ENCODE measurements around the gene AQR. TPM values are rescaled to one million over a fixed set of nuclear protein-coding genes. Genes with fewer than 3 reads are reported as not detected.

AQR gene
- total and polyA plus RNA-seq, 2 donors from 2014 or later, result 14.2 to 30.9 TPM

DNA sequence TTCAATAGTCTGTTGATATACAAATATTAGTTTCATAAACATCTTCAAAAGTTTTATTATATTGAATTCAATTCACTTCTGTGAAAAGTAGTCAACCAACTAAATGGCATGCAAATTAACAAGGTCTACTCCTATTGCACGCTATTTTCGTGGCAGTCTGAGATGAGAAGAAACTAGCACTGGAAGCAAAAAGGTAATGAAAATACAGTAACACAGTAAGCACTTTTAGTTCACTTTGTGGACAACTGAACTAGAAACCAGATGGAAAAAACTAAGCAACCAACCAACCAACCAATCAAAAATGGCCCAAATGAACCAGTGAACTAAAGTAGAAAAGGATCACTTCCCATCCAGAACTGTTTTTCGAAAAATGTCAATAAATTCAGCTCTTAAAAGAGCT, 118.5 kb downstream of the AQR start:
- H3K4me1 ChIP-seq (ENCODE audit: control insufficient read depth in 2 of 3, insufficient read depth in 2 of 3, low read depth in 1 of 3, low read length in 3 of 3), result peaks cover 0 to 5% (median 0%) of the 10 kb centered on the region in 3 donors
- TF ChIP-seq, protein P1, sequence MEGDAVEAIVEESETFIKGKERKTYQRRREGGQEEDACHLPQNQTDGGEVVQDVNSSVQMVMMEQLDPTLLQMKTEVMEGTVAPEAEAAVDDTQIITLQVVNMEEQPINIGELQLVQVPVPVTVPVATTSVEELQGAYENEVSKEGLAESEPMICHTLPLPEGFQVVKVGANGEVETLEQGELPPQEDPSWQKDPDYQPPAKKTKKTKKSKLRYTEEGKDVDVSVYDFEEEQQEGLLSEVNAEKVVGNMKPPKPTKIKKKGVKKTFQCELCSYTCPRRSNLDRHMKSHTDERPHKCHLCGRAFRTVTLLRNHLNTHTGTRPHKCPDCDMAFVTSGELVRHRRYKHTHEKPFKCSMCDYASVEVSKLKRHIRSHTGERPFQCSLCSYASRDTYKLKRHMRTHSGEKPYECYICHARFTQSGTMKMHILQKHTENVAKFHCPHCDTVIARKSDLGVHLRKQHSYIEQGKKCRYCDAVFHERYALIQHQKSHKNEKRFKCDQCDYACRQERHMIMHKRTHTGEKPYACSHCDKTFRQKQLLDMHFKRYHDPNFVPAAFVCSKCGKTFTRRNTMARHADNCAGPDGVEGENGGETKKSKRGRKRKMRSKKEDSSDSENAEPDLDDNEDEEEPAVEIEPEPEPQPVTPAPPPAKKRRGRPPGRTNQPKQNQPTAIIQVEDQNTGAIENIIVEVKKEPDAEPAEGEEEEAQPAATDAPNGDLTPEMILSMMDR (IDR thresholded peaks at IDR 0.05; ENCODE audit: borderline replicate concordance, extremely low read depth, insufficient read depth), result no peak
- no peaks in the 10 kb centered on the region for H3K9me3 ChIP-seq (ENCODE audit: control insufficient read depth in 2 of 3, insufficient read depth in 1 of 3, low read length in 3 of 3)
- intact Hi-C loops (cut with DNase I), result no loop called here
- no peak overlapping the region for H3K27ac ChIP-seq (ENCODE audit: low read depth in 2 of 2, low read length in 2 of 2)
- H3K27me3 ChIP-seq (ENCODE audit: control insufficient read depth, insufficient read depth, low read length), result no peaks in the 10 kb centered on the region
- FAIRE-seq, result no peak
- DNase-seq, result no peak
- no peak overlapping the region for H3K4me3 ChIP-seq (ENCODE audit: low read length in 3 of 3)
- H3K36me3 ChIP-seq (ENCODE audit: control insufficient read depth in 2 of 3, insufficient read depth in 3 of 3, low read length in 3 of 3), result peaks cover 0 to 3% (median 1%) of the 10 kb centered on the region in 3 donors
- no peak overlapping the region for H3K9ac ChIP-seq (ENCODE audit: low read length in 3 of 3)

DNA sequence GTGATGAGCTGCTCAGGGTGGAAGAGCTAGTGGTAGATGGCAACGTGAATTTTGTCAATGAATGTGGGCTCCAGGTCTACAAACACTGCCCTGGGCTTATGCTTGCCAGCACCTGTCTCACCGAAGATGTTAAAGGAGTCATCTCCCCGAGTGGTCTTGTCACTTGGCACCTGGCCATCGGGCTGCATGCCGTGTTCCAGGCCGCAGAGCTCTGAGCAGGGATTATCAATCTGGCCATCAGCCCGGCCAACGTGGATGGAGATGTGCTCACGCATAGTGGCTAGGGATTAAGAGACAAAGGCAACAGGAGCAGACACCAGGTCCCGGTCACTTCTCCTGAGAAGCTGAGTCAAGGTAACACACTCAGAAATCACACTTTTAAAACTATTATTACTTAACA, 119.4 kb downstream of the AQR start:
- no peak for DNase-seq
- Histone ChIP-seq H3K27me3 (ENCODE audit: control insufficient read depth, insufficient read depth, low read length) (no peaks in the 10 kb centered on the region), H3K9me3 (ENCODE audit: control insufficient read depth in 2 of 3, insufficient read depth in 1 of 3, low read length in 3 of 3) (no peaks in the 10 kb centered on the region), H3K4me1 (ENCODE audit: control insufficient read depth in 2 of 3, insufficient read depth in 2 of 3, low read depth in 1 of 3, low read length in 3 of 3) (peaks cover 0 to 5% (median 0%) of the 10 kb centered on the region in 3 donors), H3K4me3 (ENCODE audit: low read length in 3 of 3) (no peak overlapping the region), H3K27ac (ENCODE audit: low read depth in 2 of 2, low read length in 2 of 2) (no peak overlapping the region), H3K36me3 (ENCODE audit: control insufficient read depth in 2 of 3, insufficient read depth in 3 of 3, low read length in 3 of 3) (no peaks in the 10 kb centered on the region), H3K9ac (ENCODE audit: low read length in 3 of 3) (no peak overlapping the region)
- intact Hi-C loops (cut with DNase I), result no loop called here
- TF ChIP-seq, protein P1 (IDR thresholded peaks at IDR 0.05; ENCODE audit: borderline replicate concordance, extremely low read depth, insufficient read depth), result no peak
- FAIRE-seq, result no peak

DNA sequence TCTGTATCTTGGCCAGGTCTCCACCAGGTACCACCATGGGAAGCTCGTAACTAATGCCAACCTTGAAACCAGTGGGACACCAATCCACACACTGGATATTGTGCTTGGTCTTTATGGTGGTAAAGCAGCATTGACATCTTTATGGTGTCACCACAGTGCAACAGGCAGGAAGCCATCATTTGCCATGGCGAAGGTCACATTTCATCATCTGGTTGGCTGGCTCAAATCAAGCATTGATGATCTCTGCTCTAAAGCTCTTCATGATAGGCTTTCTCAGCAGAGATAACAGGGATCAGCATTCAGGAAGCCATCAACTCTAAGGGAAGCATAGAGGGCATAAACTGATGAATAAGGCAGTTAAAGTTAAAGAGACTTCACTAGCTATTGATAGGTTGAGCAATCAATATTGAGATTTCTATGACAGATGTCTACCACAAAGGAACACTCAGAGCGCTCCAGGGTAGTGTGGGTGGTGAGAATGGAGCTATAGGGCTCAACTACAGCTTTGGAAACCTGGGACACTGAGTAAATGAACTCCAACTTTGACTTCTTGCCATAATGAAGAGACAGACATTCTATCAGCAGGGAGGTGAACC, 120.1 kb downstream of the AQR start:
- intact Hi-C loops (cut with DNase I), result no loop called here
- no peak for FAIRE-seq
- Histone ChIP-seq H3K4me1 (ENCODE audit: control insufficient read depth in 2 of 3, insufficient read depth in 2 of 3, low read depth in 1 of 3, low read length in 3 of 3) (peaks cover 0 to 5% (median 0%) of the 10 kb centered on the region in 3 donors), H3K36me3 (ENCODE audit: control insufficient read depth in 2 of 3, insufficient read depth in 3 of 3, low read length in 3 of 3) (no peaks in the 10 kb centered on the region), H3K9ac (ENCODE audit: low read length in 3 of 3) (no peak overlapping the region), H3K27ac (ENCODE audit: low read depth in 2 of 2, low read length in 2 of 2) (no peak overlapping the region), H3K4me3 (ENCODE audit: low read length in 3 of 3) (no peak overlapping the region), H3K9me3 (ENCODE audit: control insufficient read depth in 2 of 3, insufficient read depth in 1 of 3, low read length in 3 of 3) (no peaks in the 10 kb centered on the region), H3K27me3 (ENCODE audit: control insufficient read depth, insufficient read depth, low read length) (no peaks in the 10 kb centered on the region)
- TF ChIP-seq, protein P1 (IDR thresholded peaks at IDR 0.05; ENCODE audit: borderline replicate concordance, extremely low read depth, insufficient read depth), result no peak
- no peak for DNase-seq

DNA sequence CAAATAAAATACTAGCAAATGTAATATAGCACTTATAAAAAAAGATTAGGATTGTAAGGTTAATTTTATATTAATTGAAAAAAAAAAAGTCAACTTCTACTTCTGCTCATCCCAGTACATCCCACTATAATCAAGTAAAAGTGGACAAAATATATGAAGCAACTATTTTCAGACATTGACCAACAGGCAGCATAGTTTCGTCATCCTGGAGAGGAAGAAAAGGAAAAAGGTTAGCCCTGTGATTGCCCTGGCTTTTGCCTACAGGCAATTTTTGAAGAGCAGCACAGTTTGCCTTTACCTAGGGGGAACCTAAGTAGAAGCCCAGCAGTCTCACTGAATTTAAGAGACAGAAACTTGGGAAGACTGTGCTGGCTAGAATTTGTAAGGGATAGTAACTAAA, 121.9 kb downstream of the AQR start:
- no peaks in the 10 kb centered on the region for H3K9me3 ChIP-seq (ENCODE audit: control insufficient read depth in 2 of 3, insufficient read depth in 1 of 3, low read length in 3 of 3)
- no peaks in the 10 kb centered on the region for H3K36me3 ChIP-seq (ENCODE audit: control insufficient read depth in 2 of 3, insufficient read depth in 3 of 3, low read length in 3 of 3)
- FAIRE-seq, result no peak
- no peak overlapping the region for H3K4me3 ChIP-seq (ENCODE audit: low read length in 3 of 3)
- TF ChIP-seq, protein P1 (IDR thresholded peaks at IDR 0.05; ENCODE audit: borderline replicate concordance, extremely low read depth, insufficient read depth), result no peak
- intact Hi-C loops (cut with DNase I), result no loop called here
- no peaks in the 10 kb centered on the region for H3K4me1 ChIP-seq (ENCODE audit: control insufficient read depth in 2 of 3, insufficient read depth in 2 of 3, low read depth in 1 of 3, low read length in 3 of 3)
- no peak for DNase-seq
- H3K27ac ChIP-seq (ENCODE audit: low read depth in 2 of 2, low read length in 2 of 2), result no peak overlapping the region
- H3K27me3 ChIP-seq (ENCODE audit: control insufficient read depth, insufficient read depth, low read length), result no peaks in the 10 kb centered on the region
- H3K9ac ChIP-seq (ENCODE audit: low read length in 3 of 3), result no peak overlapping the region

All from kidney (tissue), 14 donors.